HT1080 (cell line): ENCODE data around the gene CCDC85A. TPM values are rescaled to one million over a fixed set of nuclear protein-coding genes. Genes with fewer than 3 reads are reported as not detected.

ENCODE experiments used
- DNase-seq: peaks from one replicate; pipeline ENCODE4 v3.0.0-alpha.2; 2015; ENCODE audit warnings: low read depth
- total RNA-seq: library from RNA; depleted of rRNA; stranded (reverse); fragments of >200 nt; shearing (Covaris generic); gene quantifications from 2 replicates; pipeline ENCODE4 v1.2.3, GENCODE V29; 2014

The CCDC85A gene
- total RNA-seq, 1 experiment from 2014 or later, result 0.19 TPM

DNA sequence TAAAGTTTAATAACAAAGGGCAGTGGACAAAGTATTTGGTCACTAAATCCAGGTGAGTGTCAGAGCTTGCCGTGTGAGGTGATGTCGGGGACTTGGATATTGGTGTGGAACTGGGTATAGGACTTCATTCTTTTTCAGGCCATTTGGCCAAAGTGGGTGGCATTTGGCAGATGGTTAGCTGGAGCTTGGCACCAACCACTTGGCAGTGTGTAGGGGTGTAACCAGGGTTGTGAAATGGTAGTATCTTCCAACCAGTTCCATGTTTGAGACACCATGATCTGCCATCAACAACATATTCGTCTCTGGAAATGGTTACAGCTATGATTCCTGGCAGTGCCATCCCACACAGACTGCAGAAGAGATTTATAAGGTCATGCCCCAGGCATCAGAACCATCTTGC lies 113.9 kb downstream of the CCDC85A start:
- DNase-seq, result no peak

- DNase-seq, result no peak
These were observed 115.4 kb downstream of the CCDC85A start for GRCh38 chr2:56299171-56299691.

DNA sequence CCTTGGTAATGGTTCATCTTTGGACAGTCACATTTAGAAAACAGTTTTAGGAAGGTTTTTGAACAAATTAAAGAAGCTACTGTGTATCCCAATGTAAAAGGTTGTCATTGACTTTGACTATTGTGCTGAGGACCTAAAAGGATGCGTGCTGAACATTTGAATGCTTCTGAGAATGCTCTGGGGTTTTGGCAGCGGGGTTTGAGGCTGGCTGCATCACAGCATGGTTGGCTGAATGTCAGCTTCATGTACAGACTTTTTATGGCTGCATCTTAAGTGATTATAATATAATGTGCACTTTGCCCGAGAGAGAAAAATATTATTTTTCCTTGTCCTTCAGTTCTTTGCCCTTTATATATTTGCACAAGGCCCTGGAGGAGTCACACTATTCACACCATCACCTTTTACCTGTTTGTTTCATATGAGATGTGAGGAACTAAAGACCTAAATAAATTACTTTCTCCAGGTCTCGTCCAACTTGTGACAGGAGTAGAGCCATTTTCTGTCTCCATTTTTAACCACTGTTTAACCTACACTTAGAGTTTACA lies 125.9 kb downstream of the CCDC85A start:
- no peak for DNase-seq

DNA sequence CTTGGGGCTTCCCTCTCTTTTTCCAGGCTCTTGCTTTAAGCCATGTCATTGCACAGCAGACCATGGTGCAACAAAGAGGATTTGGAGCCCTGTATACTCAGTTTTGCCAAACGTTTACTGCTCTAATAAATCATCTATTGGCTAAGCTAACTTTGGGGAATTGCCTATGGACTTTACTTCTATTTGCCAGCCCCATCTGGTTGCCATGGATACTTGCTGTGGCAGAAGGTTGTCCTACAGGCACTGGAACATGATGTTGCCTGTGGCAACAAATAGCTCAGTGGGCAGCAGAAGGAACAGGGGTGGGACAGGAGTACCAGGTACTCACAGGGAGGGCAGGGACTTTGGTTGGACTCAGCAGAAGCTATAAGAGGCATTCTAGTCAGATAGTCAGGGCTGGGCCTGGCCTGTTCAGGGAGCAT lies 129.7 kb downstream of the CCDC85A start:
- DNase-seq, result no peak

DNA sequence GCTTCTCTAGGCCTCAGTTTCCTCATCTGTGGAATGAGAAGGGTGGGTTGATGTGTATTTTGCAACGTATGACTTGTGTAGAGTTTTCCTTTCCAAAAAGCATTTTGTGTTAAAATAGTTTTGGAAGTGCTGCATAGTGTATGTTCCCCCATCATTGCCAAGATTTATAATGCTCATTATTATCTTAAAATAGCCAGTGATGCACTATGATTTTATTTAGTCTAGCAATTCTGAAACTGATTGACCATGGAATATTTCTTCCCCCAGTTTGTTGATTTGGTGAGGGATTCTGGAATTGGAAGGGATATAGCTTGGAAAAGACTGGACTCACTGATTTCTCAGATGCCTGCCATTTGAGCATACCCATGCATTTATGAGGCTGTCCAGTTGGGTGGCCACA lies 130.6 kb downstream of the CCDC85A start:
- no peak for DNase-seq

DNA sequence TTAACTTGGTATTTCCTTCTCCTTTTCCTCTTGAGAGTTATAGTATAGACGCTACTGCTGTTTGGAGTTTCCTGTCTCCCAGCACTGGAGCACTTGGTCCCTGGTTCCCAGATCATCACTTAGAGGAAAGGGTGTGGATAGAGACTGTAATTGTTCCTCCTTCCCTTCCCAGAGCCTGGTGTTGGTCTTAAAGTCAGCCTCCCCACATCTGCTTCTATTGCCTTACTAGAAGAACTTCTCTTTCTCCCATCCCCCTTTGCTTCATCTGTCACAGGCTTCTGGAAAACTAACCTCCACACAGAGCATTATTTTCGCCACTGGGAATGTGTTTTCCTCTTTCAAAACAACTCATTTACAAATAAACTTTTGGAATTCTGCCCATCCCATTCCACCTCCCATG lies 131.0 kb downstream of the CCDC85A start:
- DNase-seq, result no peak

- no peak for DNase-seq
These were observed 131.6 kb downstream of the CCDC85A start for GRCh38 chr2:56315376-56315775.

GRCh38 chr2:56316011-56316410 lies 132.2 kb downstream of the CCDC85A start:
- DNase-seq, result no peak

DNA sequence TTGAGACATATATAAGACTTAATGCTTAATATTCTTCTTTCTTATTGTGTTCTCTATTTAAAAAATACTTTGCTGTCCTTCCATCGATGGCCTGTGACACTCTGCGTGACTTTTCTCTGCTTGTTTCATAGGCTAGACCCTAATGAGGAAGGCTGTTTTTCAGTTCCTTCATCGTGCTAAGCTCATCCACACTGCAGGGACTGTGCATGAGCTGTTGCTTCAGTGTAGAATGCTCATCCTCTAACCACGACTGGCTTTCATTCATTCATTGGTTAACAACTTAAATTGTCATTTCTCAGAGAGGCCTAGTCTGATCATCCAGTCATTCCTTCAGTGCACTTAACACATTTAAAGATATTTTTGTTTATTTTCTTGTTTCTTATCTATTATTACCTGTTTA lies 134.4 kb downstream of the CCDC85A start:
- DNase-seq, result no peak

DNA sequence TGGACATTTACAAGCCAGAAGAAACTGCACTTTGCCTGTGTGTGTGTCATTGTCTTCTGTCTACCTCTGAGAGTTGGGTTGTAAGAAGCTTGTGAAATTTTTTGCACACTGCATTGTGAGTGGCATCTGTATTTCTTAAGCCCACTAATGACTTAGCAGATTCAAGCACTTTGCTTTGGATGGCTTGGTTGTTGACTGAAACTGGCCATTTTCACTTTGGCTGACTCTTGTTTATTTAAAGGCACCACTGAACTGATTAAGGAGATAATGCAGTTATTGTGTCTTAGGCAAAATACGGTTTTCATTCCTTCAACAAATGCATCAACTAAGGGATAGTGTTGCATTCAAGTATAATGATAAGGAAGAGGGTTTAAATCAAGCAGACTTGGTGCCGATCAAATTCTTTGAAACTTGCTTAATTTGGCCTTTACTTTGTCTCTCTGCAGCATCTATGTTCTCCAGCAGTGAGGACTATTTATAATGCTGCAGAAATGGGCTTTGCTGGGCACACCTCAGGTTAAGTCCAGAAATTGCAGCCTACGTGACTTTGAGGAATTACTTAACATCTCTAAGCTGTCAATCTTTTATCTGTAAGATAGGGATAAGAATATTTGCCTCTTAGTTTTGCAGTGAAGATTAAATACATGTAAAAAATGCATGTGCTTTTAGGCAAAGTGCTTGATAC lies 142.0 kb downstream of the CCDC85A start:
- no peak for DNase-seq

DNA sequence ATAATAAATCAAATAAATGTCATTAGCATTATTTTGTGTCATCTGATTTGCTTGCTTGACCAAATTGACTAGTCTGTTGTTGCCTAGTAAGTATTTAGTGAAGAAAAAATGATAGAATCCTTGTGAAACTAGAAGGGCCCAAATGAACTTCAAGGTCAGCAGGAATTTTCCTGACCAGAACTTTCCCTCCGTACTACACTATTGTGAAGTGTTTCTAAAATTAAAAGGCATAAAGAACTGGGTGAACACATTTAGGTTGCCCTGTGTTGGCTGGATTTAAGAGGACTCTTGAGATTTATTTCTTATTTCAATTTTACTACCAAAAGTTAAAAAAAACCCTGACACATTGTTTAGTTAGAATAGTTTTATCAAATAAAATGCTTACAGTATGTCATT lies 142.6 kb downstream of the CCDC85A start:
- no peak for DNase-seq

- DNase-seq, result no peak
These were observed 148.0 kb downstream of the CCDC85A start for GRCh38 chr2:56331810-56332209.

DNA sequence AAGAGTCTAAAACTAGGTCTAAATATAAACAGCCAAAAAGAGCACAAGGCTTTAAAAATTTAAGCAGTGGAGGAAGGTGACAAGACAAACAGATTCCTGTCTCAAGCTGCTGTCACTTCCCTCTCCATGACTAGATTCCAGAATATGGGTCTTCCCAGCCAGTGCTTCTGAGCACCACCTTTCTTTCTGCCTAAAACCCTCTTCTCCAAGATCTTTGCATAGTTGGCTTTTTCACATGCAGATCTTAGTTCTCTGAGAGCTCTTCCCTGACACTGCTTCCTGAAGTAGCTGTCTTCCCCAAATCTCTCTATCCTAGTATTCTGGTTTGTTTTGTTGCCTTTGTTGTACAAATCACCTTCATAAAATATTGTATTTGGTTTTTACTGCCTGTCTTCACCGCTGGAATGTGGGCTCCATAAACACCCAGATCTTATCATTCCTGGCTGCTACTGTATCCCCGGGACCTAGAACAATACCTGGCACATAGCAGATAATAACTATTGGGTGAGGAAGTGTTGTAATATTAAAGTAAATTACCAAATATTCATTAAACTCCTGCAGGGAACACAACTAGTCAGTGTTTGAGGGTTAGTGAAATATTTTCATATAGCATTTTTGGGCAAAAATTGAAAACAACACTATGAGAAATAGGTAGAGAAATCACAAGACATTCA lies 150.2 kb downstream of the CCDC85A start:
- no peak for DNase-seq

- no peak for DNase-seq
These were observed 150.8 kb downstream of the CCDC85A start for GRCh38 chr2:56334622-56335021.

DNA sequence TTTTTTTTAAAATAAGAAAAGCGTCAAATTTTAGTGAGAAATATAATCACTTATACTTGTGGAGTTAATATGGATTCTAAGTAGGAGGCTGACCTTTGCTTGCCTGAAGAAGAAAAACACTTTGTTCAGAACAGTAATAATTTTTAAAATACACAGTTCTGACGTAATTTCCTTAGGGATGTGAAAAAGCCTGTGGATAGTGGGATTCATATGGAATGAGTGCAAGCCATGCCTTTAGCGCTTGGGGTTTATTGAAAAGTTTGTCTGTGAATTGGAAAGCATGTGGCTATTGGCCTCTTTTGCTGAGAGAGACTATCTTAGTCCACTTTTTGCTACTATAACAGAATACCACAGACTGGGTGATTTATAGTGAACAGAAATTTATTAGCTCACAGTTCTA lies 151.3 kb downstream of the CCDC85A start:
- DNase-seq, result no peak

DNA sequence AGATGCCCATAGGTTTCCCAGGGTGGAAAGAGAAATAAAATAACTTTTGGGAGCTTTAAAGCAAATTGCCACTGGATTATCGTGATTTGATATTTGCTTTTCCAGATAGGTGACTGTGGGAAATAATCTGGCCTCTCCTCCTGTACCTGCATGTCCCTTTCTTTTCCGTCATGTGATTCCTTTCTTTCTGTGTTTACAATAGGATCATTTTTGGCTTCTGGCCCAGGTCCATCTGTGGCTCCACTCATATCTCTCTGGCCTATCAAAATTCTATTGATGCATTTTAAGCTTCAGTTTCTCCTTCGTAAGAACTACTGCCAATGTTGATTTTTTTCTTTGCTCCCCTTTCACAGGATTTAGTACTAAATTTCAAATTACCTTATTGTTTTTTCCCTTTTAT lies 153.6 kb downstream of the CCDC85A start:
- DNase-seq, result no peak

DNA sequence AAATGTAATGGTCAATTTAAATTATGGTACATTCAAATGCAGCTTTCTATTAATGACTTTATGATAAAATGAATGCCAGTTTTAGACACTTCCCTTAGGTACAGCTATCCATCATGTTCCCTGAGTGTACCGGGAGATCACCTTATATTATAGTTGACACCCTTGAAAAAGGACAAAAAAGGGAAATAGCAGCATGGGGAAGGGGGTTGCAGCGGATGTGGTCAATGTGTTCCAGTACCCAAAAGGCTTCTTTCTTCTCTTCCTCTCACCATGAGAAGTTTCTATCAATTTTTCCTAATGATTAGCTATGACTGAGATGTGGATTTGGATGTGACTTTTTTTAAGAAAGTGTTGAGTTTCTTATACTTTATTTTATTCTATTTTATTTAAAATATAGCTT lies 154.4 kb downstream of the CCDC85A start:
- no peak for DNase-seq

- no peak for DNase-seq
These were observed 161.0 kb downstream of the CCDC85A start for GRCh38 chr2:56344771-56345170.

DNA sequence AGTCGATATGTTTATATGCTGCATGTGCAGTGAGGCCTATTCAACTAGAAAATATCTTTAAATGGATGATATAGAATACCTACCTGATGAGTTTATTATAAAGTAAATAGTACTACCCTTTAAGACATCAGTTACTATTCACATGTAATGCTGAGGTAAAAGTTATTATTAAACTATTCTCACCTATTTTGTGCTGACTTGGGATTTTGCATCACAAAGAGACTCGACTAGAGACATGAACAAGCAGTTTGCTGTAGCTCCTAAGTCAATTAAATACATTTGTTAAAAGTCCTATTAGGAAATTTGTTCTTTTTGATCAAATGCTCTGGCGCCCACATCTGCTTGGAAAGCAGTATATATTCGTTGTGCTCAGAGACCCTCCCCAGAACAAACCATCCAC lies 164.1 kb downstream of the CCDC85A start:
- no peak for DNase-seq

DNA sequence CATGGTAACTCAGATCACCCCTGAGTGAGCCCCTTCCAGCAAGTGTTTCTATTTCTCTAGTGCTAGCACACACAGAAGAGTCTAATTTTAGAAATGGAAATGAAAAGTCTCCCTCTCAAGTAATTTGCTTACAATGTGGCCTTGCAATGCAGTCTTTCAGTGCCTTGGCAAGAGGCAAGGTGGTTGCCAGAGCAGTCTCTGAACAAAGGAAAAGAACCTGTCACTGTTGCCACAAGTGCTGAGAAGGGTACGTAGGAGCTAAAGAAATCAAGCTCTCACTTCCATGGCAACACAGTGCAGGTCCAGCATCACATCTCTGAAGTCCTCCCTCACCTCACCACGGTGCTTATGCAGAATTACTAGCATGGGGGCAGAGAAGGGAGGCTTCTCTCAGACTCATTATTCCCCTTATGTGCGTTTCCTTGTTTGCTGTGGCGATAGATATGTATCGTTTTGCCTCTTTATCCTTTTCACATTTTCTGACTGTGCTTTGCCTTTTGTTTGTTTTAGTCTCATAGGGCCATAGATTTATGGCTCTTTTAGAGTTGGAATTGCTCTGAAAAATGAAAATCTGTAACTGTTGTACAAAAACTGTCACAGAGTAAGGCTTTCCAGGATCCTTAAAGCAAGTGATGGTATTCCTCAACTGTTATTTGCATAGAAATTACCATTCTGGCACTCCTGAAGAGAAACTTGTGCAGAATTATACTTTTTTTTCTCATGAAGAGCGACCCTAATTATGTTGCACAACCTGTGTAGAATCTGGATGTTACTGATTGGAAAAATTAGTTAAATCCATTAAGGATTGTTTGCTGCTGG lies 164.8 kb downstream of the CCDC85A start:
- no peak for DNase-seq

GRCh38 chr2:56357655-56358295 lies 174.0 kb downstream of the CCDC85A start:
- peak; percentile 62 for DNase-seq
